A549 treated with AZD2906 at 1 μM for 4 hours (cell line): ENCODE results near the gene NOX5. TPM values are rescaled to one million over a fixed set of nuclear protein-coding genes. Genes with fewer than 3 reads are reported as not detected.

ENCODE experiments used
- total RNA-seq: library from RNA; stranded (reverse); fragments of 200-300 nt; extraction: Qiagen RNA extraction; gene quantifications from 5 replicates; pipeline ENCODE4 v1.2.3, GENCODE V29; 2022

NOX5 gene
- total RNA-seq = 0.17 to 0.35 TPM (median 0.23 TPM) in 5 replicates

GRCh38 chr15:69014454-69014853 lies at the start of gene NOX5:
TSS of gene NOX5 (plus strand) at chr15:69014695. CDS start at chr15:69014736, 41 bp downstream.

Other genes with a start within 250 kb of the NOX5 start
- gene ANP32A, start 193.8 kb upstream of the NOX5 start, total RNA-seq = 242 to 299 TPM (median 263 TPM) in 5 replicates
- not detected in 5 replicates for gene SPESP1, start 84.2 kb upstream of the NOX5 start, total RNA-seq
- 14.2 to 17.0 TPM (median 14.5 TPM) in 5 replicates for gene GLCE, start 145.9 kb downstream of the NOX5 start, total RNA-seq